Measurements from ENCODE around the gene PHLDA2.

DNA sequence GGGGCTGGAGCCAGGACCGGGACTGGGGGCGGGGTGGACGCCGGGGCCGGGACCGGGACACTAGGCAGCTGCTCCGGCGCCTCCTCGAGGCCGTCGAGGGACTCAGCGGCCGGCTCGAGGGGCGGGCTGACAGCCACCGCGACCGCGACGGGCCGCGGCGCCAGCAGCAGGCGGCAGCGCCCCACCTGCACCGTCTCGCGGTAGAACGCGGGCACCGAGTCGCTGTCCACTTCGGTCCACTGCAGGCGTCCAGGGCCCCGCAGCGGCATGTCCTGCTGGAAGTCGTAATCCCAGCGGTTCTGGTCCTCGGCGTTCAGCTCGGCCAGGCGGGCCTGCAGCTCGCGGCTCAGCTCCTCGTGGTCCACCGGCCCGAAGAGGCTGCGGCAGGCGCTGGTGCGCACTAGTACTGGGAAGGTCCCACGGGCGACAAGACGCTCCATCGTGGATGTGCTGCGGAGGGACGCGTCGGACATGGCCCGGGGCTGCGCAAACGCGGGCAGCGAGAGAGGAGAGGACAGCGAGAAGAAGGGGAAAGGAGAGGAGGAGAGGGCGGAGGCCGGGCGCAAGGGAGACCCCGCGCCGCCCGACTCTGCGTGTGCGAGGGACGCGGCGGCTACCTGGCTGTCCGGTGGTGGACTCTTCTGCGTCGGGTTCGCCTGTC lies 44.1 kb downstream of the PHLDA2 start:
- TF ChIP-seq, protein P1, sequence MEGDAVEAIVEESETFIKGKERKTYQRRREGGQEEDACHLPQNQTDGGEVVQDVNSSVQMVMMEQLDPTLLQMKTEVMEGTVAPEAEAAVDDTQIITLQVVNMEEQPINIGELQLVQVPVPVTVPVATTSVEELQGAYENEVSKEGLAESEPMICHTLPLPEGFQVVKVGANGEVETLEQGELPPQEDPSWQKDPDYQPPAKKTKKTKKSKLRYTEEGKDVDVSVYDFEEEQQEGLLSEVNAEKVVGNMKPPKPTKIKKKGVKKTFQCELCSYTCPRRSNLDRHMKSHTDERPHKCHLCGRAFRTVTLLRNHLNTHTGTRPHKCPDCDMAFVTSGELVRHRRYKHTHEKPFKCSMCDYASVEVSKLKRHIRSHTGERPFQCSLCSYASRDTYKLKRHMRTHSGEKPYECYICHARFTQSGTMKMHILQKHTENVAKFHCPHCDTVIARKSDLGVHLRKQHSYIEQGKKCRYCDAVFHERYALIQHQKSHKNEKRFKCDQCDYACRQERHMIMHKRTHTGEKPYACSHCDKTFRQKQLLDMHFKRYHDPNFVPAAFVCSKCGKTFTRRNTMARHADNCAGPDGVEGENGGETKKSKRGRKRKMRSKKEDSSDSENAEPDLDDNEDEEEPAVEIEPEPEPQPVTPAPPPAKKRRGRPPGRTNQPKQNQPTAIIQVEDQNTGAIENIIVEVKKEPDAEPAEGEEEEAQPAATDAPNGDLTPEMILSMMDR (IDR thresholded peaks at IDR 0.05; ENCODE audit: low read length) = peak; percentile 41
- TF ChIP-seq EZH2 (optimal IDR thresholded peaks at IDR 0.05; ENCODE audit: low read depth, low read length) (no peak), EZH2phosphoT487 (IDR thresholded peaks at IDR 0.05; ENCODE audit: low read length) (no peak)

Measured in MM.1S (cell line).